ENCODE data around the gene CADPS2. TPM values are rescaled to one million over a fixed set of nuclear protein-coding genes. Genes with fewer than 3 reads are reported as not detected.

CADPS2 gene
- total RNA-seq: 10 to 100 TPM; 15.2 to 23.8 TPM
- 1 to 10 TPM; 5.9 to 6.9 TPM for polyA plus RNA-seq
- long read RNA-seq, donor 1, partial matches to known transcripts: 3 of 19 reads
- long read RNA-seq, donor 1, other reads (novel, unspliced or antisense): 16 of 19 reads
- long read RNA-seq, donor 2, partial matches to known transcripts: 5 of 30 reads
- long read RNA-seq, donor 2, other reads (novel, unspliced or antisense): 25 of 30 reads

DNA sequence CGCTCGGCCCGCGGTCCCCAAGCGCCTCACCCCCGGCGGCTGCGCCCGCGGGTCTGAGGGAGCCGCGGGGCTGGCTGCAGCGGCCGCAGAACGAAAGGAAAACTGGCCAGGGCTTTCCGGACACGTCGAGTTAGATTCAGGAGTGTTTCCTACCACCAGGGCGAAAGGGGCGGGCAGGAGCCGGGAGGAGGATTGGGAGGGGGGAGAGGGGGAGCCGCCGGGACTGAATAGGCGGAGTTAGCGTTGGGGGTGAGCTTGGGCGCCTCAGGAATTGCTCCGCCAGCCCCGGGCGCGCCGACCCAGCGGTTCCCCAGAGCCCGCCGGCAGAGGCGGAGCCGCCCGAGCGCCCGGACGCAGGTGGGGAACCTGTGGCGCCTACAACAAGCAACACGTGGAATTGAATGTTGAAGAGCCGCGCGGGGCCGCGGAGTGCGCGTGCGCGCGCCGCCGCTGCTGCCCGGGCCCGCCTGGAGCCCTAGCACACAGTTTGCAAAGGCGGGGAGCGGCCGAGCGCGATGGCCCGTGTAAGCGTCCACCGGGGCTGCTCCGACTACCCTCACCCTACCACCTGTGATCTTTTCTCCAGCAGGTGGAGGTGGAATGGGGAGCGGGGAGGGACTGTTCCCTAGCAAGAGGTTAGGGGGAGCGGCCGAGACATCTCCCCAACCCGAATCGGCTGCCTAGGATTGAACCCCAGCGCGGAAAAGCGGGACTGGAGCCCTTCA, at the start of gene CADPS2:
Gene CADPS2, minus strand, starts transcription at position 104 of the 725 bp plus-strand sequence. CDS start 123 bp downstream, outside the sequence.
- H3K36me3 ChIP-seq (ENCODE audit: control insufficient read depth in 1 of 2, insufficient read depth in 2 of 2, low read length in 1 of 2): no peaks in the 10 kb centered on the region
- no peaks in the 10 kb centered on the region for H3K9me3 ChIP-seq (ENCODE audit: control insufficient read depth, low read length)
- ATAC-seq (ENCODE audit: low FRiP score) (peak; percentile 92), DNase-seq (peak; percentile 86 to 94)
- no peaks in the 10 kb centered on the region for H3K27me3 ChIP-seq (ENCODE audit: control insufficient read depth in 1 of 2, insufficient read depth in 2 of 2, low read length in 1 of 2)
- H3K4me1 ChIP-seq (ENCODE audit: control insufficient read depth in 1 of 2, insufficient read depth in 2 of 2, low read length in 2 of 2): no peaks in the 10 kb centered on the region
- peak within 1 kb of the TSS; percentile 56 to 83 for H3K4me3 ChIP-seq (ENCODE audit: low read length in 2 of 2)
- WGBS, 2 donors: 0 to 1% methylated on average over 58 to 73 of the region's 73 CpGs
- peak within 1 kb of the TSS; percentile 14 to 81 for H3K27ac ChIP-seq (ENCODE audit: low read depth in 1 of 2, low read length in 2 of 2)
- intact Hi-C loops (cut with DNase I): loop anchor here in 1 of 2 donors (10.0 kb wide), 1 partner anchor 742 kb away; the partner anchor contains the start of gene AASS

DNA sequence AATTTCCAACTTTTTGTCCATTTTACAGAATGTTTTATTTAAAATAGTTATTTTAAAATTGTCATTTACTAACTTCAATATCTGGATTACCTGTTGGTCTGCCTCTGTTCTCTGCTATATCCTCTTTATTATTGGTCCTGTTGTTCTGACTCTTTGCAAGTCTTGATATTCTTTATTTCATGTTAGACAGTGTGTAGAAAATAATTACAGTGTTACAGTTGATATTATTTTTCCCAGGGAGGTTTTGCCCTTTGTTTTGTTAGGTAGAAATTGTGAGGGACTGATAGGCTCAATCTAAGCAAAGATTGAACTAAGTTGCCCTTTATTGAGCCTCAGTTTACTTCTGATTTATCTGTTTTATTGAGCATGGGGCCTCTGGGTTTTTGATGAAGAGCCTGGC, 49.4 kb upstream of the CADPS2 start:
- Histone ChIP-seq H3K36me3 (ENCODE audit: control insufficient read depth in 1 of 2, insufficient read depth in 2 of 2, low read length in 1 of 2) (no peaks in the 10 kb centered on the region), H3K4me1 (ENCODE audit: control insufficient read depth in 1 of 2, insufficient read depth in 2 of 2, low read length in 2 of 2) (no peaks in the 10 kb centered on the region), H3K27ac (ENCODE audit: low read depth in 1 of 2, low read length in 2 of 2) (no peak overlapping the region), H3K27me3 (ENCODE audit: control insufficient read depth in 1 of 2, insufficient read depth in 2 of 2, low read length in 1 of 2) (no peaks in the 10 kb centered on the region), H3K4me3 (ENCODE audit: low read length in 2 of 2) (no peak overlapping the region), H3K9me3 (ENCODE audit: control insufficient read depth, low read length) (no peaks in the 10 kb centered on the region)
- DNase-seq (no peak), ATAC-seq (ENCODE audit: low FRiP score) (no peak)
- intact Hi-C loops (cut with DNase I): no loop called here

DNA sequence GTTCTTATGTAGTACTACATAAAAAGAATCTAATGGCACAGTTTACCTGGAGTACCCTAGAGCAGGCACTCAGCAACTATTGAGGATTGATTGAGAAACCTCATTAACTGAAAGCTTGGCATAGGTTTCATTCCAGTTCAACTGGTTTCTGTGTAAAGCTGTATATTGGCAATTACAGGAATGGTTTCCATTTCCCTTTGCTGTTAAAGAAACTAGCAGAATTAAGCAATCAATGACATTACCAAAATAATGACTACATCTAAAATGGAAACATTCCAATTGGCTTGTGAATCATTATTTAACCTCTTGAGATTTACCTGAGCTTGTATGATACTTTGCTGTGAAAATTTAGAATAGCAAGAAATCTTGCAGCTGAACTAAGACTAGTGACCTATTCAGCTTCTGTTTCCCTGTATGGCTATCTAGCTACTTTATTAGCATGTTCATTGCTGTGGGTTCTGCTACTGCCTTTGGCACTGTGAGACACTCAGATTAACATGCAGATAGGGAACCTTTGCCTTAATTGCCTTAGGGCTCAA, 33.5 kb upstream of the CADPS2 start:
- Histone ChIP-seq H3K27me3 (ENCODE audit: control insufficient read depth in 1 of 2, insufficient read depth in 2 of 2, low read length in 1 of 2) (peaks cover 0 to 2% of the 10 kb centered on the region in 2 donors), H3K9me3 (ENCODE audit: control insufficient read depth, low read length) (no peaks in the 10 kb centered on the region), H3K36me3 (ENCODE audit: control insufficient read depth in 1 of 2, insufficient read depth in 2 of 2, low read length in 1 of 2) (no peaks in the 10 kb centered on the region), H3K27ac (ENCODE audit: low read depth in 1 of 2, low read length in 2 of 2) (no peak overlapping the region), H3K4me3 (ENCODE audit: low read length in 2 of 2) (no peak overlapping the region), H3K4me1 (ENCODE audit: control insufficient read depth in 1 of 2, insufficient read depth in 2 of 2, low read length in 2 of 2) (no peaks in the 10 kb centered on the region)
- no peak for DNase-seq
- intact Hi-C loops (cut with DNase I): no loop called here
- no peak for ATAC-seq (ENCODE audit: low FRiP score)

DNA sequence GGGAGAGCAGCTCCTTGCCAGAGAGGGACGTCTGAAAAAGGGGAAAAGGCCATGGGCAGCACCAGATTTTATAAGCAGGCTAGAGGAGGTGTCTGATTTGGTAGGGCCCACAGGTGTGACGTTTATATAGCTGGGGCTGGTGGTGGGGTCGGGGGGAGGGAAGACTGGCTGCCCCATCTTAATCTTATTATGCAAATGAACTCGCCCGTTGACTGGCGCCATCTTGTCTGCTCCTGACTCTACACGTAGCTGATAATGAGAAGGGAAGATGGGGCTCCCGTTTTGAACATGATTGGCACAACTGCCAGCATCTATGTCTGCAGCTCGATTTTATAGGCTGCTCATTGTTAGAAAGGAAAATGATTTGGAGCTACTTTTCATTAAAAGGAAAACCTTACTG, 28.6 kb upstream of the CADPS2 start:
- intact Hi-C loops (cut with DNase I): no loop called here
- H3K36me3 ChIP-seq (ENCODE audit: control insufficient read depth in 1 of 2, insufficient read depth in 2 of 2, low read length in 1 of 2): no peaks in the 10 kb centered on the region
- H3K9me3 ChIP-seq (ENCODE audit: control insufficient read depth, low read length): no peaks in the 10 kb centered on the region
- H3K27ac ChIP-seq (ENCODE audit: low read depth in 1 of 2, low read length in 2 of 2): no peak overlapping the region
- no peaks in the 10 kb centered on the region for H3K4me1 ChIP-seq (ENCODE audit: control insufficient read depth in 1 of 2, insufficient read depth in 2 of 2, low read length in 2 of 2)
- ATAC-seq (ENCODE audit: low FRiP score) (no peak), DNase-seq (no peak)
- no peaks in the 10 kb centered on the region for H3K27me3 ChIP-seq (ENCODE audit: control insufficient read depth in 1 of 2, insufficient read depth in 2 of 2, low read length in 1 of 2)
- H3K4me3 ChIP-seq (ENCODE audit: low read length in 2 of 2): no peak overlapping the region
- WGBS, 2 donors: 81 to 85% methylated on average over 9 of the region's 9 CpGs

DNA sequence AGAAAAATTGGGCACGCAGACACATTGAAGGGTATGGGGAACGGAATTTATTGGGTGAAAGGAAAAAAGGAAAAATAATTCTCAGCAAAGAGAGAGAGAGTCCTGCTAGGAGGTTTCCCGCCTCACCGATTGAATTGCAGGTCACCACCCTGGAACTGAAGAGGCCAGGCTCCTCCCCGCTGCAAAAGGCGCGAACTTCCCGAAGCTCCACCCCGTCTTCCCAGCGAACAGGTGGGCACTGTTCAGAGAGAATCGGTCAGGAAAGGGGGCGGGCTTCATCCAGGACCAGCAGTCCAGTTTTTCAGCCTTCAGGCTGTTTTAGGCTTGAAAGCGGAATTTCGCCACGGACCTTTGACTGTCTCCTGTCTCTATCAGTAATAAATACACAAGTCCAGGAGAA, 27.3 kb upstream of the CADPS2 start:
- Histone ChIP-seq H3K4me1 (ENCODE audit: control insufficient read depth in 1 of 2, insufficient read depth in 2 of 2, low read length in 2 of 2) (no peaks in the 10 kb centered on the region), H3K4me3 (ENCODE audit: low read length in 2 of 2) (no peak overlapping the region), H3K27me3 (ENCODE audit: control insufficient read depth in 1 of 2, insufficient read depth in 2 of 2, low read length in 1 of 2) (no peaks in the 10 kb centered on the region), H3K27ac (ENCODE audit: low read depth in 1 of 2, low read length in 2 of 2) (no peak overlapping the region), H3K36me3 (ENCODE audit: control insufficient read depth in 1 of 2, insufficient read depth in 2 of 2, low read length in 1 of 2) (no peaks in the 10 kb centered on the region), H3K9me3 (ENCODE audit: control insufficient read depth, low read length) (no peaks in the 10 kb centered on the region)
- intact Hi-C loops (cut with DNase I): no loop called here
- ATAC-seq (ENCODE audit: low FRiP score) (no peak), DNase-seq (no peak)
- WGBS, 2 donors: 83 to 86% methylated on average over 15 of the region's 15 CpGs

DNA sequence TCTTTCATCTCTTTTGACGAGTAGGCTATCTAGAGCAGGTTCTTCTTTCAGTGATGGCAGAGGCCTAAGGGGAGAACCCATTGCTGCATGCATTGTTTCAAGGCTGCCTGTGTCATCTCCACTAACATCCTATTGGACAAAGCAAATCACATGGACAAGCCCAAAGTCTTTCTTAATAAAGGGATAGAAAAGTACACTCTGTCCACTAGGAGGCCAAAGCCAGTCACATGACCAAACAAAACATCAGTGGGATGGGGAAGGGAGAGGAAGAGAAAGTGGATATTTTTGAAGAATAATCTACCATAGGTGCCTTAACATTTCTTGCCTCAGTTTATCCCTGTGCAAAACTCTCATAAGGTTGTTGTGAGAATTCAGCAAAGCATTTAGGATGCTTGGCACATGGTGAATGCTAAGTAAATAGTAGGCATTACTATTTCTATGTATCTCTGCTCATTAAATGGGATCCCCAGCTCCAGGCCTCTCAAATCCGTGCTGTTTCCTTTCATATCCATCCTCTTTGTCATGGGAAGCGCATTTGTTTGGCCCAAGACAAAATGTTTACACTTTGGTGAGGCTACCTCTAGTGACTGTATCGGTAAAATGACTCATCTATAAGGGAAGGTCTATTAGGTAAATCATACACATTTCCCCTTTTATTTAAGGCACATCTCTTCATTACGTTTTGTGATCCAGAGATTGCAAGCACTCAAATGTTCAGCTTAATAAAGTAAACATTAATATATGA, 16.7 kb upstream of the CADPS2 start:
- 82 to 84% methylated on average over 5 of the region's 5 CpGs for WGBS, 2 donors
- H3K4me3 ChIP-seq (ENCODE audit: low read length in 2 of 2): no peak overlapping the region
- peaks cover 0 to 1% of the 10 kb centered on the region in 2 donors for H3K27me3 ChIP-seq (ENCODE audit: control insufficient read depth in 1 of 2, insufficient read depth in 2 of 2, low read length in 1 of 2)
- intact Hi-C loops (cut with DNase I): no loop called here
- DNase-seq (no peak), ATAC-seq (ENCODE audit: low FRiP score) (no peak)
- no peaks in the 10 kb centered on the region for H3K36me3 ChIP-seq (ENCODE audit: control insufficient read depth in 1 of 2, insufficient read depth in 2 of 2, low read length in 1 of 2)
- no peaks in the 10 kb centered on the region for H3K4me1 ChIP-seq (ENCODE audit: control insufficient read depth in 1 of 2, insufficient read depth in 2 of 2, low read length in 2 of 2)
- no peaks in the 10 kb centered on the region for H3K9me3 ChIP-seq (ENCODE audit: control insufficient read depth, low read length)
- no peak overlapping the region for H3K27ac ChIP-seq (ENCODE audit: low read depth in 1 of 2, low read length in 2 of 2)

DNA sequence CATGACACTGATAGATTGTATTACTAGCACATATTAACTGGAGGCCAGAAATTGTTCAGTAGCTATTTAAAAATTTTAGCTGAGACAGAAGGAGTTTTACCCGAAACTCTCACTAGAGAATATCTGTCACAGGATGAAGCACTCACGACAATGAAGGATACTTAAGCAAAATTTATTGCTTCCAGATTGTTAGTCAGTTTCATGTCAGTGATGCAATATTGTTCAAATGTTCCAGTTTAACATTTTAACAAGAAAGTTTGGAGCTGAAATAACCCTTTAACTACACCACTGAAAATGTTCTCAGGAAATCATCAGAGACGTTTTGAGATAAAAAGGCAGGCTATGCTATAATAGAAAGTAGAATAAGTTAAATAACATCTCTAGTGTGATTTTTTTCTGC, 15.0 kb upstream of the CADPS2 start:
- intact Hi-C loops (cut with DNase I): no loop called here
- 9 to 28% methylated on average over 3 of the region's 3 CpGs for WGBS, 2 donors
- Histone ChIP-seq H3K27me3 (ENCODE audit: control insufficient read depth in 1 of 2, insufficient read depth in 2 of 2, low read length in 1 of 2) (peaks cover 0 to 1% of the 10 kb centered on the region in 2 donors), H3K9me3 (ENCODE audit: control insufficient read depth, low read length) (no peaks in the 10 kb centered on the region), H3K36me3 (ENCODE audit: control insufficient read depth in 1 of 2, insufficient read depth in 2 of 2, low read length in 1 of 2) (no peaks in the 10 kb centered on the region), H3K4me3 (ENCODE audit: low read length in 2 of 2) (no peak overlapping the region), H3K4me1 (ENCODE audit: control insufficient read depth in 1 of 2, insufficient read depth in 2 of 2, low read length in 2 of 2) (no peaks in the 10 kb centered on the region), H3K27ac (ENCODE audit: low read depth in 1 of 2, low read length in 2 of 2) (no peak overlapping the region)
- DNase-seq (no peak), ATAC-seq (ENCODE audit: low FRiP score) (no peak)

DNA sequence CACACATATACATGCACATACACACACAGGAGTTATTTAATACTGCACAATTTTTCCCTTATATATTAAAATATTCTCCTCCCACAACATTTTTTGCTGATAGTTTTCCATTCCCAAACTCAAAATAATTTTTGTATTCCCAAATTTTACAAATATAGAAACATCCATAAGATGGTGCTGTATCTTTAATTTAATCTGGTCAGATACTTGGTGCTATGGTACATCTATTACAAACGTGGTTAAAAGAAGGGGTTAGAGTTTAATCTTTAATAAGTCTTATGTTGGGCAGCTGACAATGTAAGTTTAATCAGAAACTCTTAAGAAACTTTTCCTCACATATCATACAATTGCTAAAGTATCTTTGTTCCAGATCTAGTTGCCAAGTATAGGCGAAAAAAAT, 10.2 kb upstream of the CADPS2 start:
- intact Hi-C loops (cut with DNase I): no loop called here
- Histone ChIP-seq H3K9me3 (ENCODE audit: control insufficient read depth, low read length) (no peaks in the 10 kb centered on the region), H3K27ac (ENCODE audit: low read depth in 1 of 2, low read length in 2 of 2) (no peak overlapping the region), H3K36me3 (ENCODE audit: control insufficient read depth in 1 of 2, insufficient read depth in 2 of 2, low read length in 1 of 2) (no peaks in the 10 kb centered on the region), H3K4me1 (ENCODE audit: control insufficient read depth in 1 of 2, insufficient read depth in 2 of 2, low read length in 2 of 2) (no peaks in the 10 kb centered on the region), H3K27me3 (ENCODE audit: control insufficient read depth in 1 of 2, insufficient read depth in 2 of 2, low read length in 1 of 2) (peaks cover 0 to 1% of the 10 kb centered on the region in 2 donors), H3K4me3 (ENCODE audit: low read length in 2 of 2) (no peak overlapping the region)
- ATAC-seq (ENCODE audit: low FRiP score) (no peak), DNase-seq (no peak)
- 46 to 51% methylated on average over 2 of the region's 2 CpGs for WGBS, 2 donors

Data from aorta (tissue), 5 donors.